Natural killer cell treated with Interleukin-12 subunit alpha and Interleukin-12 subunit beta and Interleukin-15 and Interleukin-18, amount 100 ng/mL, for 72 hours (primary cell): ENCODE data around the gene NHLH2. TPM values are rescaled to one million over a fixed set of nuclear protein-coding genes. Genes with fewer than 3 reads are reported as not detected.

Experiments
- ATAC-seq, 2 donors: fragments of 150-1000 bp; cut with Tn5 transposase in 1 of 2; sonication (Bioruptor Pico), chemical (Tn5 transposase) in 1 of 2; 2 replicates each; pipeline ENCODE4 v1.10.0; 2021
- DNase-seq: peaks from one replicate; pipeline ENCODE4 v3.0.0; 2022; ENCODE audit warnings: low spot score
- H3K27ac Mint-ChIP-seq, 2 donors: 1 replicate in 1 of 2; 2 replicates in 1 of 2; pipeline ENCODE4 v1.8.0; 2022; ENCODE audit warnings: mixed read lengths in 2 of 2, mild to moderate bottlenecking in 1 of 2, moderate library complexity in 1 of 2
- H3K27me3 Mint-ChIP-seq, 2 donors: 1 replicate in 1 of 2; 2 replicates in 1 of 2; pipeline ENCODE4 v1.8.0; 2022; ENCODE audit warnings: mixed read lengths in 2 of 2
- H3K36me3 Mint-ChIP-seq: one replicate; pipeline ENCODE4 v1.8.0; 2022; ENCODE audit warnings: mixed read lengths
- H3K4me1 Mint-ChIP-seq, 2 donors: 1 replicate in 1 of 2; 2 replicates in 1 of 2; pipeline ENCODE4 v1.8.0; 2022; ENCODE audit warnings: low read depth in 2 of 2, mixed read lengths in 2 of 2, mild to moderate bottlenecking in 1 of 2
- H3K4me3 Mint-ChIP-seq: one replicate; pipeline ENCODE4 v1.8.0; 2022; ENCODE audit warnings: mixed read lengths
- H3K9me3 Mint-ChIP-seq: 2 replicates; pipeline ENCODE4 v1.8.0; 2022; ENCODE audit warnings: mixed read lengths
- total RNA-seq, 2 donors: library from RNA; stranded (reverse); gene quantifications; one replicate each; pipeline ENCODE4 v1.2.3, GENCODE V29; 2022

The NHLH2 gene
- total RNA-seq, 2 donors from 2014 or later = not detected

DNA sequence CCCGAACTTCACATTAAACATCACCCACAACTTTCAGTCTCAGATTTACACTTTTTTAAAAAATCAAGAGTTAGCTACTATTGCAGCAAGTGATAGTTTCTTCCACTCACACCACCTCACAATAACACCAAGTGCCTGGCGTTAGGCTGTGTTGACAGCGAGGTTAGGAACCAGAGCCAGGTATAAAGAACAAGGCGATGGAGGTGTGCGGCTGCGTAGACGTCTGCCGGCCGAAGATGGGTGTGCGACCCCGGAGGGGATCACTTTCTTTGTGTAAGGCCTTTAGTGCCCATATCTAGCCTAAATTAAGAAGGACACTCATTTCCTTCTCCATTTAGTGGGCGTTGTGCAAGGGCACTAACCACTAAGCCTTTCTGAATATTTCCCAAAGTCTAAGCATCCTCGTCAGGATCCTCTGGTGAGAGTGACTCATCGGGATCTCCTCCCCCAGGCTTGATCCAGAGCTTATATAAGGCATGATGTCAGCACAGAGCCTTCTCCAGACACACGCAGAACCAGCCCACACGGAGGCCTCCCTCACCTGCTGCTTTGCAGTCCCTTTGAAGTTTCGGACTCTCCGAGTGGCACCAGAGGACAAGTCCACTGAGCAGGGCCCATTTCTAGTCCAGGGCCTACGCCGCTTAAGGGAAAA is 11.8 kb downstream of the NHLH2 start:
- H3K4me1 Mint-ChIP-seq = peaks cover 4 to 5% of the 10 kb centered on the region in 2 donors
- ATAC-seq = no peak
- peaks cover 39 to 42% of the 10 kb centered on the region in 2 donors for H3K27me3 Mint-ChIP-seq
- H3K4me3 Mint-ChIP-seq = peak overlapping the region; percentile 60
- H3K36me3 Mint-ChIP-seq = no peaks in the 10 kb centered on the region
- no peak for DNase-seq
- no peaks in the 10 kb centered on the region for H3K9me3 Mint-ChIP-seq
- H3K27ac Mint-ChIP-seq = no peak overlapping the region

DNA sequence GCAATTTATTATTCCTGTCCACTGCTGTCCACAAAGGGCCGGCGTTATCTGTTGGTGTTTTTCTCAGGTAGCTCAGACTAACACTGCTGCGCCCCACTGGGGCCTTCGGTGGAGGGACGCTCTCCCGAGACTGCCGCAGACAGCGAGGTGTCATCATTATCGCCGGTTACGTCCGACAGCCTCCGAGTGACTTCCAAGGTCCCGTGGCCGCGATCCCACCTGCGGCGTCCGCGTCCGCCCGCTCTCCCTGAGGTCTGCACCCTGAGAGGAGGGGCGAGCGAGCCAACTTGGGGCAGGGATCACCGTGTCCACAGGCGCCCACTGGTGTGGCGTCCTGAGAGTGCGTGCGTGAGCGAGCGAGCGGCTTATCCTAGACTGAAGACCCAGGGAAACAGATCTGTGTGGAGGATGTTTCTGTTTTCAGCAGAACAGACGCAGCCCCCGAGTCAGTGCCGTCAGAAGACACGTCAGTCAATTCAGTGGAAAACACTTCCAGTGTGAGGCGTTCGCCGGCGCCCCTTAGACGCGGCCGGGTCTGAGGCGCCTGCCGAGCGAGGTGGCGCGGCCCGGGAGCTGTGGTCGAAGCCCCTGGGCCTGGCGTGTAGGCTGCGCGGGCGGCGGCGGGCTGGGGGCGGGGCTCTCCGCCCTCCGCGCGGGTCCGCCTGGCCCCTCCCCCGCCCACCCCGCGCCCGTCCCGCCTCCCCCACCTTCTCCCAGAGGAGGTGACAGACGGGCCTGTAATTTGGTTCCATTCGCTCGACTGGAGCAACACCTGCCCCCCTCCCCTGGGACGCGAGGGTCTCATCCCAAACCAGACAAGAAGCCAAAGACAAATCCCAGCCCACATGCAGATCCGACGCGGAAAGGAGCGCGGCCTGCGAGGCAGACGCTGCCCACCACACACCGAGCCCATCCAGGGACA is 12.6 kb downstream of the NHLH2 start:
- H3K36me3 Mint-ChIP-seq = no peaks in the 10 kb centered on the region
- peaks cover 33 to 45% of the 10 kb centered on the region in 2 donors for H3K27me3 Mint-ChIP-seq
- DNase-seq = no peak
- peak overlapping the region; percentile 60 for H3K4me3 Mint-ChIP-seq
- peak; percentile 49 to 73 for ATAC-seq
- H3K4me1 Mint-ChIP-seq = peaks cover 4 to 5% of the 10 kb centered on the region in 2 donors
- no peak overlapping the region for H3K27ac Mint-ChIP-seq
- no peaks in the 10 kb centered on the region for H3K9me3 Mint-ChIP-seq

- Mint-ChIP-seq H3K4me1 (peaks cover 4 to 5% of the 10 kb centered on the region in 2 donors), H3K36me3 (no peaks in the 10 kb centered on the region), H3K27me3 (peaks cover 33 to 48% of the 10 kb centered on the region in 2 donors), H3K9me3 (no peaks in the 10 kb centered on the region), H3K4me3 (peak overlapping the region; percentile 55), H3K27ac (no peak overlapping the region)
- ATAC-seq (no peak), DNase-seq (no peak)
Measured at GRCh38 chr1:115827452-115828044, 13.4 kb downstream of the NHLH2 start.

GRCh38 chr1:115826628-115827027 is 14.3 kb downstream of the NHLH2 start:
- ATAC-seq = peak in 1 of 2 donors; percentile 43
- DNase-seq = no peak
- Mint-ChIP-seq H3K27me3 (peaks cover 31 to 53% of the 10 kb centered on the region in 2 donors), H3K4me1 (peaks cover 4 to 5% of the 10 kb centered on the region in 2 donors), H3K36me3 (no peaks in the 10 kb centered on the region), H3K27ac (no peak overlapping the region), H3K4me3 (no peak overlapping the region), H3K9me3 (no peaks in the 10 kb centered on the region)

DNA sequence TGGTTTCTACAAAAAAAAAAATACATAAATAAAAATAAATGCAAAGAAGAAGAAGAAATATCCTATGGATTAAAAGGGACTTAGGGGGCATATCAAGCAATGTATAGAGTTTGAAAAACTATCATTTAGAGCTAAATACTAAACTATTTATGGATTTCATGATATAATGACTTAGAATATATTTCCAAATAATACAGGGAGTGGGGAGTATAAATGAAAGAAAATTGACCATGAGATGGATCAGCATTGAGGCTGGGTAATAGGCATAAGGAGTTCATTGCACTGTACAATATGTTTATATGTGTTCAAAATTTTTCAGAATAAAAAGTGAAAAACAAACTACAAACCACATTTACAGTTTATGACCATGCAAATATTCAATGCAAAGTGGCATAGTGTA is 18.8 kb downstream of the NHLH2 start:
- DNase-seq (no peak), ATAC-seq (no peak)
- H3K4me3 Mint-ChIP-seq = no peak overlapping the region
- no peak overlapping the region for H3K27ac Mint-ChIP-seq
- H3K36me3 Mint-ChIP-seq = no peaks in the 10 kb centered on the region
- no peaks in the 10 kb centered on the region for H3K4me1 Mint-ChIP-seq
- no peaks in the 10 kb centered on the region for H3K9me3 Mint-ChIP-seq
- H3K27me3 Mint-ChIP-seq = peaks cover 20 to 41% of the 10 kb centered on the region in 2 donors

DNA sequence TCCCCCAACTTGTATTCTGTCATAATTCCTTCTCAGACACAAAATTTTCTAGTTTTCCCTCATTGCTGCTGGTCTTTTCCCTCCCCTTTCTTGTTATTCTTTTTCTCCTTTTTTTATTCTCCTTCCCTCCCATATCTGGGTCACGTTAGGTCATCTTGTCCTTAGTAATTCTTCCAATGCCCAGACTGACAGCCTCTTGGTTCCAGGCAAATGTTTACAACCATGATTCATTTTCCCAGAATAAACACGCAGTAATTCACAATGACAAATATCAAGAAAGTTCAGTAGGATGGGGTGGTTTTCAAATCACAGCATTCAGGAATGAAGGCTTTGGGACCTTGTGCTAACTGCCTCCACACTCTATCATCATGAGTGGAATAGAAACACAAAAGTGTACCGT is 25.2 kb downstream of the NHLH2 start:
- no peaks in the 10 kb centered on the region for H3K4me1 Mint-ChIP-seq
- no peaks in the 10 kb centered on the region for H3K9me3 Mint-ChIP-seq
- H3K4me3 Mint-ChIP-seq = no peak overlapping the region
- no peaks in the 10 kb centered on the region for H3K36me3 Mint-ChIP-seq
- no peak for DNase-seq
- ATAC-seq = no peak
- peaks cover 11 to 19% of the 10 kb centered on the region in 2 donors for H3K27me3 Mint-ChIP-seq
- H3K27ac Mint-ChIP-seq = no peak overlapping the region

- H3K4me3 Mint-ChIP-seq = no peak overlapping the region
- peaks cover 11 to 19% of the 10 kb centered on the region in 2 donors for H3K27me3 Mint-ChIP-seq
- no peak for DNase-seq
- no peaks in the 10 kb centered on the region for H3K4me1 Mint-ChIP-seq
- H3K27ac Mint-ChIP-seq = no peak overlapping the region
- no peaks in the 10 kb centered on the region for H3K36me3 Mint-ChIP-seq
- ATAC-seq = no peak
- no peaks in the 10 kb centered on the region for H3K9me3 Mint-ChIP-seq
Measured at GRCh38 chr1:115814685-115815398, 26.1 kb downstream of the NHLH2 start.

GRCh38 chr1:115813727-115814126 is 27.2 kb downstream of the NHLH2 start:
- no peak overlapping the region for H3K4me3 Mint-ChIP-seq

DNA sequence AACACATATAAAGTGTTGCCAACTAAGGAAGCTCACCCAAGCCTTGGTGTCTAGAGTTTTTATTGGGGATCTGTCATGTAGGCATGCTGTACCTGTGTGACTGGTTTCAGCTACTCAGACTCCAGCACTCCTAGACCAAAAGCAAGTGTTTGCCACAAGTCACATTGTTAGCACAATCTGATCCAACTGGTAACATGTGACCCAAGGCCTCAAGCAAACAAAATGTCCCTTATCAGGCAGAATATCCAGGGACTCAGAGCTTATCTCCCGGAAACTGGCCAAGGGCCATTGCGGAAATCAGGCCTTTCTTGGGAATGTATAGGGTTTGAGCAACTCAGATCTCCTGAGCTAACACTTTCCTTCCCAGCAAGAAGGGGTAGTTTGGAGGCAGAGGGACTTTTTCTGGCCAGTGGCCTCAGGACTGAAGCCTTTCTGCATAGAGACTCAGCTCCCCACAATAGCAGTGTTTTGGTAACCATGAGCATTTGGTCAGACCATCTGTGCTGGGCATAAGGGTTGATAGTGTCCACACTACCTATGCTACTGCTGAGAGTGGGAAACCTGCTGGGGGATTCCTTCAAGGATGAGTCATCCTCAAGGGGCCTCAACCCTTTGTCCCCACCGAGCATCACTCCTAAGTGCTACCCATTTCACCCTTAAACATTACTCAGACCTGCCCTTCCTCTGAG is 29.6 kb downstream of the NHLH2 start:
- H3K4me3 Mint-ChIP-seq = no peak overlapping the region
- no peak for DNase-seq
- H3K36me3 Mint-ChIP-seq = no peaks in the 10 kb centered on the region
- no peaks in the 10 kb centered on the region for H3K9me3 Mint-ChIP-seq
- no peaks in the 10 kb centered on the region for H3K4me1 Mint-ChIP-seq
- ATAC-seq = peak; percentile 31 to 48
- no peak overlapping the region for H3K27ac Mint-ChIP-seq
- H3K27me3 Mint-ChIP-seq = peaks cover 24 to 32% of the 10 kb centered on the region in 2 donors

More at GRCh38 chr1:115813727-115814126, 27.2 kb downstream of the NHLH2 start:
- DNase-seq (no peak), ATAC-seq (peak in 1 of 2 donors; percentile 29)
- Mint-ChIP-seq H3K27ac (no peak overlapping the region), H3K27me3 (peaks cover 19 to 21% of the 10 kb centered on the region in 2 donors), H3K4me1 (no peaks in the 10 kb centered on the region), H3K9me3 (no peaks in the 10 kb centered on the region), H3K36me3 (no peaks in the 10 kb centered on the region)

- H3K4me1 Mint-ChIP-seq = no peaks in the 10 kb centered on the region
- H3K36me3 Mint-ChIP-seq = no peaks in the 10 kb centered on the region
- DNase-seq = no peak
- H3K9me3 Mint-ChIP-seq = no peaks in the 10 kb centered on the region
- no peak overlapping the region for H3K27ac Mint-ChIP-seq
- ATAC-seq = no peak
- no peak overlapping the region for H3K4me3 Mint-ChIP-seq
- H3K27me3 Mint-ChIP-seq = peaks cover 22 to 32% of the 10 kb centered on the region in 2 donors
Measured at GRCh38 chr1:115810609-115811008, 30.3 kb downstream of the NHLH2 start.

- Mint-ChIP-seq H3K27ac (no peak overlapping the region), H3K4me1 (no peaks in the 10 kb centered on the region), H3K27me3 (peaks cover 20 to 32% of the 10 kb centered on the region in 2 donors), H3K9me3 (no peaks in the 10 kb centered on the region), H3K36me3 (no peaks in the 10 kb centered on the region), H3K4me3 (no peak overlapping the region)
- ATAC-seq (no peak), DNase-seq (no peak)
Measured at GRCh38 chr1:115809847-115810246, 31.1 kb downstream of the NHLH2 start.

DNA sequence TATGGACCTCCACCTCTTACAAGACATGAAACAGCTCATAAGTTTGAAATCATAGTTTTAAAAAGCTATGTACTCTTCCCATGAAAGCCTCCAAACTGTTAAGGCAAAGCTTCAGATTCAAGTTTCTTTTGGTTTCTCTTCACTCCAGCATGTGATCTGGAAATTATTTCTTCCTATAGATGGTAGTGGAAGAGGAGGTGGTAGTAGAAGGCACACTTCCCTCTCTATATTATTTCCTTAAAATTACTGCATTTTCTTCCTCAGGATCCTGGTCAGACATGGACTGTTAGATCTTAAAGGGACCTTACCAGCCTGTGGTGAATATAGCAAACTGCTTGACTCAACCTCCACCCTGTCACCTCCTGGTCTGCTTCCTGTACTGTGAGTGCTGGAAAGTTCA is 31.9 kb downstream of the NHLH2 start:
- ATAC-seq (no peak), DNase-seq (no peak)
- Mint-ChIP-seq H3K36me3 (no peaks in the 10 kb centered on the region), H3K4me3 (no peak overlapping the region), H3K27me3 (peaks cover 18 to 32% of the 10 kb centered on the region in 2 donors), H3K4me1 (no peaks in the 10 kb centered on the region), H3K9me3 (no peaks in the 10 kb centered on the region), H3K27ac (no peak overlapping the region)

GRCh38 chr1:115807723-115808122 is 33.2 kb downstream of the NHLH2 start:
- H3K4me3 Mint-ChIP-seq = no peak overlapping the region
- DNase-seq (no peak), ATAC-seq (peak in 1 of 2 donors; percentile 72)
- H3K9me3 Mint-ChIP-seq = no peaks in the 10 kb centered on the region
- H3K27ac Mint-ChIP-seq = no peak overlapping the region
- H3K27me3 Mint-ChIP-seq = peaks cover 15 to 27% of the 10 kb centered on the region in 2 donors
- no peaks in the 10 kb centered on the region for H3K4me1 Mint-ChIP-seq
- no peaks in the 10 kb centered on the region for H3K36me3 Mint-ChIP-seq
